HepG2 (cell line): ENCODE data around the gene ADAM8. TPM values are rescaled to one million over a fixed set of nuclear protein-coding genes. Genes with fewer than 3 reads are reported as not detected.
A peak's percentile ranks its signal among the peaks of the same experiment; 100 is the strongest.

Experiments
- ATAC-seq: fragments of 200-7000 bp; cut with Tn5 transposase; 3 replicates; pipeline ENCODE4 v1.9.1; 2020; ENCODE audit warnings: mild to moderate bottlenecking, moderate library complexity
- BruUV-seq: library from RNA; stranded (reverse); fragments of 400-500 nt; replicated peaks from 2 replicates; lab custom pipeline; 2021; lab: Mats Ljungman, UMichigan
- CTCF ChIA-PET: fragments of 300-600 bp; formaldehyde crosslinking; extraction: SDS; loops from one replicate; lab custom pipeline; 2021; ENCODE audit warnings: low total read pairs, inconsistent platforms, low intra/inter-chr PET ratio; lab: Yijun Ruan, JAX
- POLR2A ChIA-PET: fragments of 350-600 bp; sonication (Branson Sonifier 250); formaldehyde crosslinking; loops from one replicate; lab custom pipeline; 2020; ENCODE audit warnings: antibody characterized with exemption, inconsistent platforms; lab: Yijun Ruan, JAX
- DNase-seq: peaks from one replicate; pipeline ENCODE4 v3.0.0-alpha.2; 2015; ENCODE audit warnings: low spot score
- FAIRE-seq: peaks from 3 replicates; lab custom pipeline; 2011; peaks lifted over from hg19 to GRCh38; lab: Jason Lieb, UNC
- H2AFZ ChIP-seq: one replicate; pipeline ENCODE4 v1.6.1; 2011; ENCODE audit warnings: low read length, inconsistent platforms
- H3K27ac ChIP-seq: fragments of 300-600 bp; 3 replicates; pipeline ENCODE4 v1.8.0; 2011; ENCODE audit warnings: mixed run types, mild to moderate bottlenecking, mixed read lengths, low read length, inconsistent platforms; ENCODE audit not compliant: insufficient read depth; ENCODE audit errors: extremely low read length
- H3K27me3 ChIP-seq, 2 experiments: fragments of 200-600 bp in 1 of 2; 2 replicates in 1 of 2; 3 replicates in 1 of 2; pipeline versions ENCODE4 v1.6.0 to v1.8.0; 2011; ENCODE audit warnings: low read length in 2 of 2, mild to moderate bottlenecking in 2 of 2, moderate library complexity in 2 of 2, inconsistent platforms in 1 of 2; ENCODE audit not compliant: insufficient read depth in 2 of 2, control insufficient read depth in 1 of 2
- H3K36me3 ChIP-seq, 2 experiments: fragments of 200-600 bp in 1 of 2; replicated peaks in 1 of 2; 2 replicates in 1 of 2; 3 replicates in 1 of 2; pipeline versions ENCODE4 v1.5.1 to v1.8.0; 2011; ENCODE audit warnings: low read length in 2 of 2, inconsistent platforms in 1 of 2; ENCODE audit not compliant: insufficient read depth in 2 of 2, control insufficient read depth in 1 of 2
- H3K4me1 ChIP-seq: 2 replicates; pipeline ENCODE4 v1.5.1; 2012; ENCODE audit warnings: low read length, inconsistent platforms; ENCODE audit not compliant: insufficient read depth
- H3K4me2 ChIP-seq: 2 replicates; pipeline ENCODE4 v1.6.0; 2011; ENCODE audit warnings: low read depth, low read length, inconsistent platforms
- H3K4me3 ChIP-seq, 3 experiments: fragments of 200-600 bp in 1 of 3; sonication (generic), shearing (Covaris generic) in 1 of 3; replicated peaks in 1 of 3; 2 replicates each; pipeline ENCODE4 v1.5.1; 2011 to 2016; ENCODE audit warnings: low read length in 3 of 3, inconsistent platforms in 2 of 3, low read depth in 2 of 3, mild to moderate bottlenecking in 2 of 3, control low read depth in 1 of 3, mixed read lengths in 1 of 3; ENCODE audit not compliant: insufficient read depth in 1 of 3
- H3K79me2 ChIP-seq: one replicate; pipeline ENCODE4 v1.6.1; 2011; ENCODE audit warnings: low read length, inconsistent platforms; ENCODE audit not compliant: insufficient read depth
- H3K9ac ChIP-seq: 2 replicates; pipeline ENCODE4 v1.6.0; 2011; ENCODE audit warnings: mild to moderate bottlenecking, low read depth, low read length, inconsistent platforms; ENCODE audit not compliant: insufficient read depth
- H3K9me3 ChIP-seq: 2 replicates; pipeline ENCODE4 v1.5.1; 2012; ENCODE audit warnings: mild to moderate bottlenecking, low read length
- H4K20me1 ChIP-seq: 2 replicates; pipeline ENCODE4 v1.6.0; 2011; ENCODE audit warnings: inconsistent platforms, mild to moderate bottlenecking, low read length, moderate library complexity; ENCODE audit not compliant: insufficient read depth
- CBX1 ChIP-seq: IDR thresholded peaks from one replicate; pipeline ENCODE4 v1.6.1; 2016; ENCODE audit warnings: antibody characterized with exemption, low read depth
- CREB1 ChIP-seq, 2 experiments: fragments of 450-650 bp in 1 of 2; IDR thresholded peaks; 2 replicates each; pipeline ENCODE4 v1.6.1; 2016 to 2017; ENCODE audit warnings: control low read depth in 1 of 2, mild to moderate bottlenecking in 1 of 2, missing compliant biosample characterization in 1 of 2, missing genetic modification characterization in 1 of 2
- ZKSCAN8 ChIP-seq: IDR thresholded peaks from 2 replicates; pipeline ENCODE4 v1.6.1; 2016; ENCODE audit warnings: borderline replicate concordance, missing genetic modification reagents, missing compliant biosample characterization
- WGBS: methylation state at CpG from one replicate; pipeline ENCODE4 v1.1.6; 2017; ENCODE audit warnings: low lambda C conversion rate; 5-methylcytosine and 5-hydroxymethylcytosine counted together
- in situ Hi-C: cut with HindIII; loops from 2 replicates; pipeline ENCODE4 v1.10.0; 2017; ENCODE audit warnings: low pct_unique_long_range_greater_than_20kb; ENCODE audit not compliant: extremely low pct_ligation_motif_present
- intact Hi-C: fragments of 100-400 bp; cut with micrococcal nuclease; formaldehyde crosslinking; loops from one replicate; pipeline ENCODE4 v1.10.0; 2022; ENCODE audit not compliant: unreplicated experiment
- polyA plus RNA-seq, 8 experiments: library from polyadenylated mRNA; depleted of rRNA in 3 of 8; stranded (reverse) in 7 of 8; unstranded in 1 of 8; fragments of >200 nt; fragmentation: Illumina TruSeq in 4 of 8; extraction: Trizol in 4 of 8; gene quantifications; 2 replicates each; pipeline versions ENCODE4 v1.2.1 to v1.2.3, GENCODE V29; 2011 to 2016; ENCODE audit warnings: low read depth in 4 of 8, missing spikeins in 1 of 8, mixed read lengths in 1 of 8; ENCODE audit not compliant: insufficient read depth in 1 of 8
- total RNA-seq, 5 experiments: library from RNA; depleted of rRNA; stranded (reverse); fragments of >200 nt; fragmentation: Illumina TruSeq; extraction: Trizol; gene quantifications; 2 replicates each; pipeline ENCODE4 v1.2.3, GENCODE V29; 2016; ENCODE audit warnings: low read depth in 1 of 5
- TF ChIP-seq, protein P1 (sequence below): sonication (generic); formaldehyde crosslinking; IDR thresholded peaks from 2 replicates; pipeline ENCODE4 v1.9.0; 2021; ENCODE audit warnings: mild to moderate bottlenecking, missing genetic modification reagents
- TF ChIP-seq, protein P2 (sequence below): fragments of 450-650 bp; IDR thresholded peaks from 2 replicates; pipeline ENCODE4 v1.6.1; 2016

ADAM8 gene
- total and polyA plus RNA-seq, 2 of the 13 experiments (the other 11 are each of a cell fraction or from before 2014, with no cell fraction given) = 0.24 to 0.93 TPM

DNA sequence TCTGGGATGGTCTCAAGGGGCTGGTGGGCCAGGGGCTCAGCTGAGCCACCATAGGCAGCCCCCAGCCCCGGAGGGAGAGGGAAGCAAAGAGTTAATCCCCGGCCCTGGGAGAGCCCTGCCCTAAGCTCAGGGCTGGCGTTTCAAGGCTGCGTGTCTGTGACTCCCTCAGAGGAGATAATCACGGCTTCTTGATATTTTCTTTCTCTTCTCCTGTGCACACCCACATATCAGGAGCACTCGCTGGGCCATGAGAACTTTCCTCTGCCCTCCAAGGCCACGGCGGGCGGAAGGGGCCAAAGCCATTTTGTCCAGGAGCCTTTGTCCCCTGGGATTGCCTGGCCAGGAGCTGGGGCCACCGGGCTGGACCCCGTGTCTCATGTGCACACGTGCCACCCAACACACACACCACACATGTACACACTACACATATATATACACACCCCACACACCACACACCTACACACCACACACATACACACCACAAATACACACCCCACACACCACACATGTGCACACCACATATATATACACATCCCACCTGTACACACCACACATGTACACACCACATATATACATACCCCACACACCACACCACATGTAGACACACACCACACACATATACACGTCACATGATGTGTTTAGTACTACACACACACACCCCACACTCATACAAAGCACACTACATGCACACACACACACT, 22.1 kb downstream of the ADAM8 start:
- no peaks in the 10 kb centered on the region for H4K20me1 ChIP-seq
- H2AFZ ChIP-seq = no peak overlapping the region
- H3K9ac ChIP-seq = no peak overlapping the region
- POLR2A ChIA-PET = no interaction called here
- no peak overlapping the region for H3K27ac ChIP-seq
- 9% methylated on average over 10 of the region's 13 CpGs for WGBS
- no peak overlapping the region for H3K4me3 ChIP-seq
- H3K79me2 ChIP-seq = no peaks in the 10 kb centered on the region
- BruUV-seq = no TSS peak
- in situ Hi-C loops = no loop called here
- TF ChIP-seq, protein P1, sequence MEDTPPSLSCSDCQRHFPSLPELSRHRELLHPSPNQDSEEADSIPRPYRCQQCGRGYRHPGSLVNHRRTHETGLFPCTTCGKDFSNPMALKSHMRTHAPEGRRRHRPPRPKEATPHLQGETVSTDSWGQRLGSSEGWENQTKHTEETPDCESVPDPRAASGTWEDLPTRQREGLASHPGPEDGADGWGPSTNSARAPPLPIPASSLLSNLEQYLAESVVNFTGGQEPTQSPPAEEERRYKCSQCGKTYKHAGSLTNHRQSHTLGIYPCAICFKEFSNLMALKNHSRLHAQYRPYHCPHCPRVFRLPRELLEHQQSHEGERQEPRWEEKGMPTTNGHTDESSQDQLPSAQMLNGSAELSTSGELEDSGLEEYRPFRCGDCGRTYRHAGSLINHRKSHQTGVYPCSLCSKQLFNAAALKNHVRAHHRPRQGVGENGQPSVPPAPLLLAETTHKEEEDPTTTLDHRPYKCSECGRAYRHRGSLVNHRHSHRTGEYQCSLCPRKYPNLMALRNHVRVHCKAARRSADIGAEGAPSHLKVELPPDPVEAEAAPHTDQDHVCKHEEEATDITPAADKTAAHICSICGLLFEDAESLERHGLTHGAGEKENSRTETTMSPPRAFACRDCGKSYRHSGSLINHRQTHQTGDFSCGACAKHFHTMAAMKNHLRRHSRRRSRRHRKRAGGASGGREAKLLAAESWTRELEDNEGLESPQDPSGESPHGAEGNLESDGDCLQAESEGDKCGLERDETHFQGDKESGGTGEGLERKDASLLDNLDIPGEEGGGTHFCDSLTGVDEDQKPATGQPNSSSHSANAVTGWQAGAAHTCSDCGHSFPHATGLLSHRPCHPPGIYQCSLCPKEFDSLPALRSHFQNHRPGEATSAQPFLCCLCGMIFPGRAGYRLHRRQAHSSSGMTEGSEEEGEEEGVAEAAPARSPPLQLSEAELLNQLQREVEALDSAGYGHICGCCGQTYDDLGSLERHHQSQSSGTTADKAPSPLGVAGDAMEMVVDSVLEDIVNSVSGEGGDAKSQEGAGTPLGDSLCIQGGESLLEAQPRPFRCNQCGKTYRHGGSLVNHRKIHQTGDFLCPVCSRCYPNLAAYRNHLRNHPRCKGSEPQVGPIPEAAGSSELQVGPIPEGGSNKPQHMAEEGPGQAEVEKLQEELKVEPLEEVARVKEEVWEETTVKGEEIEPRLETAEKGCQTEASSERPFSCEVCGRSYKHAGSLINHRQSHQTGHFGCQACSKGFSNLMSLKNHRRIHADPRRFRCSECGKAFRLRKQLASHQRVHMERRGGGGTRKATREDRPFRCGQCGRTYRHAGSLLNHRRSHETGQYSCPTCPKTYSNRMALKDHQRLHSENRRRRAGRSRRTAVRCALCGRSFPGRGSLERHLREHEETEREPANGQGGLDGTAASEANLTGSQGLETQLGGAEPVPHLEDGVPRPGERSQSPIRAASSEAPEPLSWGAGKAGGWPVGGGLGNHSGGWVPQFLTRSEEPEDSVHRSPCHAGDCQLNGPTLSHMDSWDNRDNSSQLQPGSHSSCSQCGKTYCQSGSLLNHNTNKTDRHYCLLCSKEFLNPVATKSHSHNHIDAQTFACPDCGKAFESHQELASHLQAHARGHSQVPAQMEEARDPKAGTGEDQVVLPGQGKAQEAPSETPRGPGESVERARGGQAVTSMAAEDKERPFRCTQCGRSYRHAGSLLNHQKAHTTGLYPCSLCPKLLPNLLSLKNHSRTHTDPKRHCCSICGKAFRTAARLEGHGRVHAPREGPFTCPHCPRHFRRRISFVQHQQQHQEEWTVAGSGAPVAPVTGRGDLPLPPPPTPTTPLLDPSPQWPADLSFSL (CRISPR knock-in tag) = peak; percentile 40; the same call in 1 of the 2 replicates
- TF ChIP-seq, protein P2, sequence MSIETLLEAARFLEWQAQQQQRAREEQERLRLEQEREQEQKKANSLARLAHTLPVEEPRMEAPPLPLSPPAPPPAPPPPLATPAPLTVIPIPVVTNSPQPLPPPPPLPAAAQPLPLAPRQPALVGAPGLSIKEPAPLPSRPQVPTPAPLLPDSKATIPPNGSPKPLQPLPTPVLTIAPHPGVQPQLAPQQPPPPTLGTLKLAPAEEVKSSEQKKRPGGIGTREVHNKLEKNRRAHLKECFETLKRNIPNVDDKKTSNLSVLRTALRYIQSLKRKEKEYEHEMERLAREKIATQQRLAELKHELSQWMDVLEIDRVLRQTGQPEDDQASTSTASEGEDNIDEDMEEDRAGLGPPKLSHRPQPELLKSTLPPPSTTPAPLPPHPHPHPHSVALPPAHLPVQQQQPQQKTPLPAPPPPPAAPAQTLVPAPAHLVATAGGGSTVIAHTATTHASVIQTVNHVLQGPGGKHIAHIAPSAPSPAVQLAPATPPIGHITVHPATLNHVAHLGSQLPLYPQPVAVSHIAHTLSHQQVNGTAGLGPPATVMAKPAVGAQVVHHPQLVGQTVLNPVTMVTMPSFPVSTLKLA = peak; percentile 78
- TF ChIP-seq ZKSCAN8 (CRISPR knock-in tag) (no peak), CREB1 (IDR thresholded peaks at IDR 0.05) (peak; percentile 45; the same call in 1 of the 2 replicates), CREB1 (CRISPR knock-in tag; IDR thresholded peaks at IDR 0.05) (no peak), CBX1 (no peak)
- ATAC-seq = no peak
- no peaks in the 10 kb centered on the region for H3K36me3 ChIP-seq
- CTCF ChIA-PET = no interaction called here
- H3K27me3 ChIP-seq = peaks cover 18 to 72% of the 10 kb centered on the region in 2 experiments
- no peak for DNase-seq
- H3K4me1 ChIP-seq = peaks cover 35% of the 10 kb centered on the region
- no peak for FAIRE-seq
- intact Hi-C loops = no loop called here
- H3K4me2 ChIP-seq = no peak overlapping the region
- H3K9me3 ChIP-seq = no peaks in the 10 kb centered on the region
